Mucosa of rectum (tissue), 2 donors: ENCODE measurements around the gene COG6.

Experiments
- H3K27ac ChIP-seq, 2 donors: one replicate each; pipeline ENCODE4 v1.7.0; 2013; ENCODE audit warnings: inconsistent platforms in 2 of 2, low read depth in 2 of 2, low read length in 2 of 2
- H3K27me3 ChIP-seq, 2 donors: one replicate each; pipeline ENCODE4 v1.7.0; 2013; ENCODE audit warnings: low read length in 2 of 2; ENCODE audit not compliant: control insufficient read depth in 2 of 2, insufficient read depth in 2 of 2
- H3K36me3 ChIP-seq, 2 donors: one replicate each; pipeline ENCODE4 v1.7.0; 2013; ENCODE audit warnings: low read length in 2 of 2; ENCODE audit not compliant: control insufficient read depth in 2 of 2, insufficient read depth in 2 of 2
- H3K4me1 ChIP-seq, 2 donors: one replicate each; pipeline ENCODE4 v1.7.0; 2013; ENCODE audit warnings: low read length in 2 of 2, mild to moderate bottlenecking in 1 of 2; ENCODE audit not compliant: control insufficient read depth in 2 of 2, insufficient read depth in 2 of 2
- H3K4me3 ChIP-seq, 2 donors: one replicate each; pipeline ENCODE4 v1.7.0; 2013; ENCODE audit warnings: low read length in 2 of 2
- H3K9ac ChIP-seq, 2 donors: one replicate each; pipeline ENCODE4 v1.7.0; 2013; ENCODE audit warnings: low read length in 2 of 2, low read depth in 1 of 2, mild to moderate bottlenecking in 1 of 2
- H3K9me3 ChIP-seq, 2 donors: one replicate each; pipeline ENCODE4 v1.7.0; 2013; ENCODE audit warnings: low read length in 2 of 2; ENCODE audit not compliant: control insufficient read depth in 2 of 2
- donor health status: healthy.
- donor health status: Normal muscosa, but diverticular disease.

The COG6 gene

GRCh38 chr13:39675904-39676303 lies 20.4 kb downstream of the COG6 start:
- H3K27ac ChIP-seq: no peak overlapping the region
- H3K36me3 ChIP-seq: peaks cover 12 to 19% of the 10 kb centered on the region in 2 donors
- H3K9ac ChIP-seq: no peak overlapping the region
- H3K27me3 ChIP-seq: no peaks in the 10 kb centered on the region
- no peaks in the 10 kb centered on the region for H3K4me1 ChIP-seq
- H3K9me3 ChIP-seq: no peaks in the 10 kb centered on the region
- no peak overlapping the region for H3K4me3 ChIP-seq

DNA sequence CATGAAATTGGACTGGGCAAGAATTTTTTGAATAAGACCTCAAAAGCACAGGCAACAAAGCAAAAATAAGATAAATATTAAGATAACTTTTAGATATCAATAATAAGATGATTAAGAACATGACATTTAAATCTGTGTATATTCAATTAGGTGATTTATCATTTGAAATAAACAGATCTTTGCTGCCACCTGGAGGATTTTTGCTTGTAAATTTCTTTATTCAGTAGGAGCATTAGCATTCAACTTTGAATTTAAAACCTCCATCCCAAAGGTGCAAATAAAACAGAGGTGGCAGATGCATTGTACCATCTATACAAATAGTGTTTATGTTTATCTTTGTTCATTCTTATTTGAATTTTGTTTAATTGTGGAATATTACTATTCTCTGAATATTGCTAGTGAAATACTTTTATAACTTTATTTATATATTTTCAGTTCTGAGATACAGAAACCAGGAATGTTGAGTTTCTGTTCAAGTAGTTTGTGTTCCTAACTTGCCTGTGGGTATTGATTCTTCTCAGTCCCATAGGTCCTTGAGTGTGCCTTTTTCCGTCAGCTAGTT lies 20.9 kb downstream of the COG6 start:
- Histone ChIP-seq H3K27ac (no peak overlapping the region), H3K4me1 (no peaks in the 10 kb centered on the region), H3K27me3 (no peaks in the 10 kb centered on the region), H3K4me3 (no peak overlapping the region), H3K9me3 (no peaks in the 10 kb centered on the region), H3K9ac (no peak overlapping the region), H3K36me3 (peaks cover 14 to 23% of the 10 kb centered on the region in 2 donors)

GRCh38 chr13:39682310-39682709 lies 26.8 kb downstream of the COG6 start:
- no peaks in the 10 kb centered on the region for H3K4me1 ChIP-seq

DNA sequence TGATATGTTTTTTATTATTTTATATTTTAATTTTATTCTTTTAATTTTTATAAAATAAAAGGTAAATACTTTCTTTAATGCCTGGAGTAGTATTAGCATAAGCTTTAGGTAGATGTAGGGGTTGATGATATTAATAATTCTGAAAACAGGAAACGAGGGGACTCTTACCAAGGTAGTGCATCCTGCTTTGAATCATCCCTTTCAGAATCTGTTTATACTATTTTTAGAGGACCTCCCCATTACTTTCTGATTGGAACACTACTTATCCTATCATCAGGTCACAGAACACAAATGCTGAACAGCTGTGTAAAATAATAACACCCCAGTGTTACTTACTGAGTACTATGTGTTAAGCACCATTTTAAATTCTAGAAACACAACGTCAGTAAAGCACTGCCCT lies 27.3 kb downstream of the COG6 start:
- H3K36me3 ChIP-seq: peaks cover 26 to 27% of the 10 kb centered on the region in 2 donors

More at GRCh38 chr13:39682310-39682709, 26.8 kb downstream of the COG6 start:
- no peaks in the 10 kb centered on the region for H3K27me3 ChIP-seq
- no peak overlapping the region for H3K27ac ChIP-seq
- no peak overlapping the region for H3K4me3 ChIP-seq
- no peak overlapping the region for H3K9ac ChIP-seq
- peaks cover 23 to 24% of the 10 kb centered on the region in 2 donors for H3K36me3 ChIP-seq
- no peaks in the 10 kb centered on the region for H3K9me3 ChIP-seq

DNA sequence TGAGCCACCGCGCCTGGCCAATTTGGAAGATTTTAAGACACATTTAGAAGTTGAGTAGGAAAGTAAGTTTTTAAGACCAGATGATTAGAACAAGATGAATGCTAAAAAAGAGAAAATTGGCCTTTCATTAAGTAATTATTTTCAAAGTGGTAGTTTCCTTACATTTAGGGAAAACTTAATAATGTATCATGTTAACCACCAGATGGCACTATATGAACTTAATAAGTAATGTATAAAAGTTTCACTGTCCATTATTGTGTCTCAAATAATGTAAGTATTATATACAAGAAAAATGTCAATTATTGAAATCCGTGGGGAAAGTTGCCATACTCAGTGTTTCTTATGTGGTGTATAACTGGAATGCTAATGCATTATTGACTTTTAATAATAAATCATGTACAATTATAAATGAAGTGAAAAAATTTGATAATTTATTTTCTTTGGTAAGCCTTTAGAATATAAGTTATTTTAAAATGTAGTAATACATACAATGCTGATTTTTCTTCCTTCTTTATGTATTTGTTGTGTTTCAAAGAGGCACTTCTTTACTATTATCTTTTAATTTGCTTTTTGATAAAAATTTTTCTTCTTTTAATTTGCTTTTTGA lies 29.2 kb downstream of the COG6 start:
- no peak overlapping the region for H3K9ac ChIP-seq
- no peaks in the 10 kb centered on the region for H3K9me3 ChIP-seq
- no peaks in the 10 kb centered on the region for H3K4me1 ChIP-seq
- peaks cover 20 to 28% of the 10 kb centered on the region in 2 donors for H3K36me3 ChIP-seq
- H3K4me3 ChIP-seq: no peak overlapping the region
- no peak overlapping the region for H3K27ac ChIP-seq
- H3K27me3 ChIP-seq: no peaks in the 10 kb centered on the region

More for the DNA sequence above, 27.3 kb downstream of the COG6 start:
- H3K27me3 ChIP-seq: no peaks in the 10 kb centered on the region
- H3K4me3 ChIP-seq: no peak overlapping the region
- no peak overlapping the region for H3K9ac ChIP-seq
- H3K27ac ChIP-seq: no peak overlapping the region
- no peaks in the 10 kb centered on the region for H3K4me1 ChIP-seq
- no peaks in the 10 kb centered on the region for H3K9me3 ChIP-seq

GRCh38 chr13:39685652-39686051 lies 30.2 kb downstream of the COG6 start:
- Histone ChIP-seq H3K27ac (no peak overlapping the region), H3K36me3 (peaks cover 15 to 25% of the 10 kb centered on the region in 2 donors), H3K9ac (no peak overlapping the region), H3K9me3 (no peaks in the 10 kb centered on the region), H3K4me3 (no peak overlapping the region), H3K27me3 (no peaks in the 10 kb centered on the region), H3K4me1 (no peaks in the 10 kb centered on the region)

GRCh38 chr13:39688278-39688677 lies 32.8 kb downstream of the COG6 start:
- no peaks in the 10 kb centered on the region for H3K9me3 ChIP-seq
- H3K27me3 ChIP-seq: no peaks in the 10 kb centered on the region
- H3K4me1 ChIP-seq: no peaks in the 10 kb centered on the region
- no peak overlapping the region for H3K9ac ChIP-seq
- H3K36me3 ChIP-seq: peaks cover 10 to 13% of the 10 kb centered on the region in 2 donors
- no peak overlapping the region for H3K27ac ChIP-seq
- H3K4me3 ChIP-seq: no peak overlapping the region

DNA sequence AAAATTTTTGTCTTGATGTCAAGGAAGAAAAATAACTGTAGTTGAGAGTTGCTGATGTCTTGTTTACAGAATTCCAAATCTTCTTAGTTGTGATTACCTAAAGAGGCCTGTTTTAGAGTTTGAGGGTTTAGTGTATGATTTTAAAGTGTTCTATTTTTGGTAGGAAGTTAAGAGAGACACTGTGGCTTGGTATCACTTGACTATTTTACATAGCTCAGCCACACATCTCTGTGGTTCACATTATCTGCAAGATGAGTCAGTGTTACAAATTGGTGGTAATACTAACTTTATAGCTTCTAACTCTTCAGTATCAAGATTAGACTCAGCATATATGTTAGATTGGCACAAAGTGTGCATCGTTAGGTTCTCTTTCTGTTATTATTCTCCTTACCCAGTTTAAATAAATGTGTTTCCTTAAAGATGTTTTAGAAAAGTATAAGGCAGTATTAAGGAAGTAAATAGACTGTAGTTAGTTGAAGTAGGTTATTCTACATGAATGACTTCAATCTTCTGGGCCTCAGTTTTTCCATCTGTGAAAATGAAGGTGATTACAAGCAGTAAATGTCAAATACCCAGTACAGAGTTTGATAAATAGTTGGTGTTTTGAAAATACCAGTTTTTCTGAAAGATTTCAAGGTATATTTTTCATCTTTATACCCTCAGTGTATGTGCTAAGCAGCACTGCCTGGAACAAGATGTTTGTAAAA lies 33.4 kb downstream of the COG6 start:
- no peak overlapping the region for H3K27ac ChIP-seq
- H3K4me3 ChIP-seq: no peak overlapping the region
- no peaks in the 10 kb centered on the region for H3K27me3 ChIP-seq
- no peak overlapping the region for H3K9ac ChIP-seq
- H3K36me3 ChIP-seq: peaks cover 10 to 12% of the 10 kb centered on the region in 2 donors
- H3K9me3 ChIP-seq: no peaks in the 10 kb centered on the region
- no peaks in the 10 kb centered on the region for H3K4me1 ChIP-seq

DNA sequence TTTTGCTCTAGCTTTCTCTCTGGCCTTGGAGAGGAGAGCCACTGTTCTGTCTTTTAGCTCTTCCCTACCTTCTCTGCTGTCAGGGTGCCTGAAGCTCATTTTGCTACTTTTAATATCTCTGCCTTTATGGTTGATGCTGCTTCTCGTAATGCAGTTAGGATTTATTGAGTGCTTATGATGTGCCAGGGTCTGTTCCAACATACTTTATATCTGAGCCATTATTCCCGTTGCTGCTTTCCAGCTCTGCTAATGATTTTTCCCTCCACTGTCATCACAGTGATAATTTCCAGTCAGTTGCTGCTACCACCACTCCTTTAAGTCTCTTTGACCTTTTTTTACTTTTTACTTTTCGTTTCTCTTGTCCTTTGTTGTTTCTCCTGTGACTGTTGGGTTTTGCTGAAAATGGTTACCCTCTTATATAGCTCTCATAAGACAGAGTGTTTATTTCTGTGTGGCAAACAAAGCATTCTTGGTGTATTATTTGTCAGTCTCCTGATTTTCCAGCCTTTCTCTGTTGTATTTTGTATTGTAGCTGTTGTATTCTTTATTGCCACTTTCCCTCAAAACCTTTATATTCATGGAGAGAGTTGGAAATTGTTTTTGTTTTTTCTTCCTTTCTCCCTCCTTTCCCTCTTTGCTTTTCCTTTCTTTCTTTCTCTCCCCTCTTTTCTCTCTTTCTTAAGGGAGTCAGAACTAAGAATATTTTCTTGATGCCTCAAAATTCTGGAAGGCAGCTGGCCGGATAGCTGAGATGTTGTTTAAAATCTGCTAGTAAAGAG lies 37.4 kb downstream of the COG6 start:
- Histone ChIP-seq H3K9ac (no peak overlapping the region), H3K4me1 (no peaks in the 10 kb centered on the region), H3K36me3 (peaks cover 6 to 13% of the 10 kb centered on the region in 2 donors), H3K27me3 (no peaks in the 10 kb centered on the region), H3K9me3 (no peaks in the 10 kb centered on the region), H3K27ac (no peak overlapping the region), H3K4me3 (no peak overlapping the region)

DNA sequence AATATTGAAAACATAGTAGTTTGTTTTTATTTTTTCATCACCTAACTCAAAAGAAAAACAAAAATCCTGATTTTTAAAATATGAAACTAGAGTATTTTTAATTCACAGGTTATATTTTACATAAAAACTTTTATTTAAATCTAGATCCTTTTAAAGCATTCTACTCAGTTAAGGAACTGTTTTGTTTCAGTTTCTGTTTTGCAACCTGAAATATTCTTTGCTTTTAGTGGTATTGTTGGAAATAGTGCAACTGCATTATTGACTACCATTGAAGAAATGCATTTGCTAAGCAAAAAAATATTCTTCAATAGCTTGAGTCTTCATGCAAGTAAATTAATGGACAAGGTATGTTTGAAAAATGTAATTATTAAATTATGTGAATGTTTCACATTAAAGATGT lies 43.8 kb downstream of the COG6 start:
- peaks cover 0 to 4% of the 10 kb centered on the region in 2 donors for H3K36me3 ChIP-seq
- no peak overlapping the region for H3K27ac ChIP-seq
- H3K9ac ChIP-seq: no peak overlapping the region
- no peaks in the 10 kb centered on the region for H3K27me3 ChIP-seq
- no peak overlapping the region for H3K4me3 ChIP-seq
- no peaks in the 10 kb centered on the region for H3K4me1 ChIP-seq
- no peaks in the 10 kb centered on the region for H3K9me3 ChIP-seq
